NCI-H2107 (cell line): ENCODE measurements around the gene NUTM2D.
"Not testable (repeated sequence)": the region's sequence is repeated elsewhere in the genome, so short reads cannot be mapped to it uniquely, and the experiment has no call there.

ENCODE experiments used
- DNase-seq: peaks from one replicate; lab custom pipeline; 2025; lab: John Stamatoyannopoulos, UW

Gene NUTM2D

DNA sequence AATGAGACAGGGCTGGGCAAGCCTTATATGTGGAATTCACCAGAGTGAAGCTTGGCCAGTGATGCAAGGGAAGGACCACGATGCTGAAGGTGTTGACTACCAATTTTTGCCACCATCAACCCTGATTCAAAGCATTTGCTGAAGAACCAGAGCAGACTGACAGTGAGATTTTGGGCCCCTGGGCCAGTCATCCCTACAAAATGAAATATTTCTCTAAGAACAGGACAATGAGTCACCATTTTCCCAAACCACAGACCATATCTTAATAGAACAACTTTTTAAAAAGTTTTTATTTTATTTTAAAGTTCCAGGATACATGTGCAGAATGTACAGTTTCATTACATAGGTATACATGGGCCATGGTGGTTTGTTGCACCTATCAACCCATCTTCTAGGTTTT, 16.5 kb downstream of the NUTM2D start:
- DNase-seq: not testable (repeated sequence)

DNA sequence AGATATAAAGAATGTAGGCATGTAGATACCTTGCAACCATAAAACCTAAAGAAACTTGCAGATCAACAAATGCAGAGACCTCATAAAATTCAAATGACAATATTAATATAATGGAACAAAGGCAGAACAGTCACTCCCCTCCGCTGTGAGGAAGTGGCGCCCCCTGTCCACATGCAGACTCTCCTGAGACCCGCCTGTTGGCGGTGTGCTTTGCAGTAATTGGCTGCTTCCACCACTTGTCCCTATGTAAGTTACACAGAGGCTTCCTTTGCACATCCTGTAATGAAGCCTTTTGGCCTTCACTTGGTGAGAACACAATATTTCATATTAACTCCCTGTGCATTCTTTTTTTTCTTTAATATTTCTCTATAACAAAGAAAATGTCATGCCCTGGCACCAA, 21.6 kb downstream of the NUTM2D start:
- not testable (repeated sequence) for DNase-seq

DNA sequence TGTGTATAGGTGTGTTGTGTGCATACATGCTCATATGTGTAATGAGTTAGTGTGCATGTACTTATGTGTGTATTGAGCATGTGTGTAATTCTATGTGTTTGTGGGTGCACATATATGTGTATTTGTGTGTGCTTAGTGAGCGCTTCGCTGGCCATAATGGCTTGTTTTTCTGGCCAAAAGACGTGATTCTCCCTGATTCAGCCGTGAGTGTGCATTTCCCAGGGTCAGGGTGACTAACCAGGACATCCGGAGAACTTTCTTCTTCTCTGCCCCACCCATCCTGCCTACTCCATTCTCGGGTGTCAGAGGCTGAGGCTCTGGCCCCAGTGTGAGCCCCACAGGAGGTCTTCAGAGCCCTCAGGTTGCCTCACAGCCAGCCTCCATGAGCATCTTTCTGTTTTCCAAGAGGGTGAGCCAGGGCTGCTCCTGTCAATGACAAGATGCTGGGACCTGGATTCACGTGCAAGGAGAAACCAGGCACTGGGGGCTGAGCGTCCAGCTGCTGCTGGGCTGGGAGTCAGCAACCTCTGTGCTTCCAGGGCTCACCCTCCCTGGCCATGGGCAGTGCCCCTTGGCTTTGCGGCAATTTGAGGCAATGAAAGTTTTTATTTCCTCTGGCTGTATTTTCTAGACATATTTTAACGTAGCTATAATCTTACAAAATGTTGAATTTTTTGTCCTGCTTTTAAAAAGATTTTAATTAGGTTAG, 25.8 kb downstream of the NUTM2D start:
- DNase-seq: not testable (repeated sequence)

- DNase-seq: not testable (repeated sequence)
Measured at GRCh38 chr10:87384283-87384682, 26.7 kb downstream of the NUTM2D start.

- not testable (repeated sequence) for DNase-seq
Measured at GRCh38 chr10:87385762-87386360, 28.3 kb downstream of the NUTM2D start.

DNA sequence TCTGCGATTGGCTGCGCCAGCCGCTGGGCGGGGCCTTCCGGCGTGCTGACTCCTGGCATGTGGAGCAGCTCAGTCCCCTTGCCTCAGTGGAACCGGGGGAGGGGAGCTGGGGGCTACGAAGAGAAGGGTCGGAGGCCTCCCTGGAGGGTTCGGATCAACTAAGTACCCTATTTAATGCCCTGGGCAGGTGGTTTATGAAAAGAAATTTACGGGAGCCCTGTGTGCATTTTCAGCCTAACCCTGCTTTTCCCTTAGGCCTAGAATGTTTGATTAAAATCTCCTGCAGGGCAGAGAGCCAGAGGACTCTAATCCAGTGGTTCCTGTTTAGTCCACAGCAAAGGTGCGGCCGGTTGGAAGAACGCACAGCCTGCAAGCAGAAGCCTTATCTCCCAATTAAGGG, 33.8 kb downstream of the NUTM2D start:
- not testable (repeated sequence) for DNase-seq

DNA sequence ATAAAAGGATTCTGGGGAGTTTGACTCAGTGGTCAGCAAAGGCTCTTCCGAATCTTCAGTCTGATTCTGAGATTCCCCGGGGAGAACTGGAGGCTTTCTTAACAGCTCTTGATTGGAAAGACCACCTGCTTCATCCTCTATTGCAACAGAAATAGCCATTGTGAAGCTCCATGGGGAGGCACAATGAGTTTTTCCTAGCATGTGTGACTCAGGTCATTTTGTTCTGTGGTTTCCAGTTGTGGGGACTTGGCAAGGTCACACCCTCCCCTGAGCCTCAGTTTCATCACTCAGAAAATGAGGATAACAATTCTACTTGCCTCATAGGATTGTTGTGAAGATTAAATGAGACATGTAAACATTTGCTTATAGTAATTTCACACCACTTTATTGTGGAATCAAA, 38.7 kb downstream of the NUTM2D start:
- DNase-seq: not testable (repeated sequence)

- DNase-seq: not testable (repeated sequence)
Measured at GRCh38 chr10:87398436-87398835, 40.9 kb downstream of the NUTM2D start.

DNA sequence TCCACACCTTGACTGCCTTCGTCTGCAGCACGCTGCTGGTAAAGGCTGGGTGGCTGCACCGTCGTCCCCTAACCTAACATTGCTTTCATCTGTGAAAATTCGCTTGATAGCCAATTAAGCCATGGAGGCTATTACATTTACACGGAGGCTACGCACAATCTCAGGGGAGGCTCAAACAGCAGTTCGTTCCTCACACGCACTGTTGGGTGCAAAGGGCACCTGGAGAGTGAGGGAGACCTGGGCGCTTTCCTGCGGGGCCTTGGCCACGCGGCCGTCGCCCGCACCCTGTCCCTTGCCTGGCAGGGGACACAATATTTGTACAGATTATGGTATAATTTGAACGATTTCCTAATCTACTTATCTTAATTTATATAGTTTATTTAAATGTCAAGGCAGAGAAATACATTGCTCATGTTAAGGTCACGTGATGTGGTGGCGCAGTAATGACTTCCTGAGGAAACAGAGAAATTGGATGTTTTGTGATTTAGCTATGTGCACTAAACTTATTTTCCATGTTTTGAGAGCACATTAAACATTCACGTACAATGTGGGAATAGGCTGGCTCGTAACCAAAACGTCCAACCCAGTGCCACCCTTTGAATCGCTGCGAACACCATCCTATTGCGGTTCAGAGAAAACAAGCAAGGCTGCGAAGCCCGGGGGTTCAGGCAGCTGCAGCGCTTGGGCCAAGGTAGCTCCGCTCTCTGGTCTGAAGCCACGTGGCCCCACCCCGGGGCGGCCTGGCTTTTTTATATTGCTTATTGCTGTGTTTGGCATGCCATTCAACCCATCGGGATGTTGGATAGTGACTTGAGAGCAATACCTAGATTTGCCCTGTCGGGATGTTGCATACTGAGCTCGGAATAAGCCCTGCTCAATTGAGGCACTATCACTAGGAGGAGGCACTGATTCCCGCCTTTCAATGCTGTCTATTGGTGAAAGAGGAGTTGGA, 50.2 kb downstream of the NUTM2D start:
- DNase-seq: not testable (repeated sequence)

DNA sequence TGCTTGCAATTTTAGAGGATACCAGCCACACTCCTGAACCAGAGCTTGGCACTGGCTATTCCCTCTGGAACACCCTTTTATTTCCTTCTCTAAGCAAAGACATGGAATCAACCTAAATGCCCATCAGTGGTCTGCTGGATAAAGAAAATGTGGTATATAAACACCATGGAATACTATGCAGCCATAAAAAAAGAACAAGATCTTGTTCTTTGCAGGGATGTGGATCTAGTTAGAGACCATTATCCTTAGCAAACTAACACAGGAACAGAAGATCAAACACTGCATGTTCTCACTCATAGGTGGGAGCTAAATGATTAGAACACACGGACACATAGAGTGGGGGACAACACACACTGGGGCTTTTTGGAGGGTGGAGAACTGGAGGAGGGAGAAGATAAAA, 56.4 kb downstream of the NUTM2D start:
- not testable (repeated sequence) for DNase-seq
